ENCODE data around the gene SYT17.

The SYT17 gene

GRCh38 chr16:19265380-19265930 is 97.4 kb downstream of the SYT17 start:
- no peak overlapping the region for H2BK5ac ChIP-seq (ENCODE audit: low read depth, low read length, poor library complexity)
- no peak overlapping the region for H3K14ac ChIP-seq (ENCODE audit: low read length)
- no peaks in the 10 kb centered on the region for H3K4me1 ChIP-seq (ENCODE audit: control insufficient read depth in 1 of 2, insufficient read depth in 2 of 2, low read length in 2 of 2)
- H3K9ac ChIP-seq (ENCODE audit: low read length), result no peak overlapping the region
- no peak overlapping the region for H2BK12ac ChIP-seq (ENCODE audit: low read length)
- H3K27ac ChIP-seq (ENCODE audit: low read depth, low read length), result no peak overlapping the region
- H3K27me3 ChIP-seq (ENCODE audit: insufficient read depth, low read length), result no peaks in the 10 kb centered on the region
- no peak overlapping the region for H2BK120ac ChIP-seq (ENCODE audit: insufficient read depth, low read length, poor library complexity)
- H4K8ac ChIP-seq (ENCODE audit: low read depth, low read length), result no peak overlapping the region
- no peak overlapping the region for H4K12ac ChIP-seq (ENCODE audit: low read depth, low read length)
- H3K4me2 ChIP-seq (ENCODE audit: low read length), result no peak overlapping the region
- no peak overlapping the region for H2AFZ ChIP-seq (ENCODE audit: insufficient read depth, low read length, poor library complexity)
- H3K9me3 ChIP-seq (ENCODE audit: insufficient read depth, low read depth, low read length), result peaks cover 4% of the 10 kb centered on the region
- DNase-seq, result no peak
- no peak overlapping the region for H3K18ac ChIP-seq (ENCODE audit: low read length)
- H3K36me3 ChIP-seq (ENCODE audit: control insufficient read depth in 1 of 2, insufficient read depth in 2 of 2, low read length in 2 of 2), result no peaks in the 10 kb centered on the region
- H3K79me2 ChIP-seq (ENCODE audit: control insufficient read depth, insufficient read depth, low read length, poor library complexity), result no peaks in the 10 kb centered on the region
- no peak overlapping the region for H3K4ac ChIP-seq (ENCODE audit: low read depth, low read length)
- no CpG with 5 or more reads among the region's 9 CpGs for WGBS (ENCODE audit: extremely low coverage, insufficient coverage, insufficient read length)
- no peak overlapping the region for H3K23ac ChIP-seq (ENCODE audit: low read length)
- H4K91ac ChIP-seq (ENCODE audit: low read depth, low read length), result no peak overlapping the region
- H2AK5ac ChIP-seq (ENCODE audit: low read length), result no peak overlapping the region
- H3K4me3 ChIP-seq (ENCODE audit: low read depth, low read length), result no peak overlapping the region
- no peaks in the 10 kb centered on the region for H3K79me1 ChIP-seq (ENCODE audit: low read length)

GRCh38 chr16:19266774-19267173 is 98.7 kb downstream of the SYT17 start:
- Histone ChIP-seq H3K27me3 (ENCODE audit: insufficient read depth, low read length) (no peaks in the 10 kb centered on the region), H2BK12ac (ENCODE audit: low read length) (no peak overlapping the region), H3K36me3 (ENCODE audit: control insufficient read depth in 1 of 2, insufficient read depth in 2 of 2, low read length in 2 of 2) (no peaks in the 10 kb centered on the region), H2BK5ac (ENCODE audit: low read depth, low read length, poor library complexity) (no peak overlapping the region), H3K79me1 (ENCODE audit: low read length) (no peaks in the 10 kb centered on the region), H3K14ac (ENCODE audit: low read length) (no peak overlapping the region), H3K23ac (ENCODE audit: low read length) (no peak overlapping the region), H4K12ac (ENCODE audit: low read depth, low read length) (no peak overlapping the region), H2AFZ (ENCODE audit: insufficient read depth, low read length, poor library complexity) (no peak overlapping the region), H3K4me2 (ENCODE audit: low read length) (no peak overlapping the region), H3K79me2 (ENCODE audit: control insufficient read depth, insufficient read depth, low read length, poor library complexity) (no peaks in the 10 kb centered on the region), H2BK120ac (ENCODE audit: insufficient read depth, low read length, poor library complexity) (no peak overlapping the region), H2AK5ac (ENCODE audit: low read length) (no peak overlapping the region), H3K4me3 (ENCODE audit: low read depth, low read length) (peak overlapping the region; percentile 39), H4K91ac (ENCODE audit: low read depth, low read length) (no peak overlapping the region), H3K9me3 (ENCODE audit: insufficient read depth, low read depth, low read length) (peaks cover 4% of the 10 kb centered on the region), H3K27ac (ENCODE audit: low read depth, low read length) (no peak overlapping the region), H3K4ac (ENCODE audit: low read depth, low read length) (no peak overlapping the region), H3K18ac (ENCODE audit: low read length) (no peak overlapping the region), H4K8ac (ENCODE audit: low read depth, low read length) (no peak overlapping the region), H3K4me1 (ENCODE audit: control insufficient read depth in 1 of 2, insufficient read depth in 2 of 2, low read length in 2 of 2) (no peaks in the 10 kb centered on the region), H3K9ac (ENCODE audit: low read length) (no peak overlapping the region)
- WGBS (ENCODE audit: extremely low coverage, insufficient coverage, insufficient read length), result no CpG with 5 or more reads among the region's 11 CpGs
- DNase-seq, result no peak

GRCh38 chr16:19269098-19269497 is 101.1 kb downstream of the SYT17 start:
- Histone ChIP-seq H3K27ac (ENCODE audit: low read depth, low read length) (no peak overlapping the region), H3K23ac (ENCODE audit: low read length) (no peak overlapping the region), H3K9ac (ENCODE audit: low read length) (no peak overlapping the region), H3K4me2 (ENCODE audit: low read length) (no peak overlapping the region), H3K4me3 (ENCODE audit: low read depth, low read length) (no peak overlapping the region), H3K18ac (ENCODE audit: low read length) (no peak overlapping the region), H3K79me2 (ENCODE audit: control insufficient read depth, insufficient read depth, low read length, poor library complexity) (no peaks in the 10 kb centered on the region), H2BK5ac (ENCODE audit: low read depth, low read length, poor library complexity) (no peak overlapping the region), H2BK12ac (ENCODE audit: low read length) (no peak overlapping the region), H4K12ac (ENCODE audit: low read depth, low read length) (no peak overlapping the region), H3K79me1 (ENCODE audit: low read length) (no peaks in the 10 kb centered on the region), H3K36me3 (ENCODE audit: control insufficient read depth in 1 of 2, insufficient read depth in 2 of 2, low read length in 2 of 2) (no peaks in the 10 kb centered on the region), H3K14ac (ENCODE audit: low read length) (no peak overlapping the region), H2BK120ac (ENCODE audit: insufficient read depth, low read length, poor library complexity) (no peak overlapping the region), H4K91ac (ENCODE audit: low read depth, low read length) (no peak overlapping the region), H4K8ac (ENCODE audit: low read depth, low read length) (no peak overlapping the region), H2AFZ (ENCODE audit: insufficient read depth, low read length, poor library complexity) (no peak overlapping the region), H3K9me3 (ENCODE audit: insufficient read depth, low read depth, low read length) (peaks cover 4% of the 10 kb centered on the region), H3K27me3 (ENCODE audit: insufficient read depth, low read length) (no peaks in the 10 kb centered on the region), H2AK5ac (ENCODE audit: low read length) (no peak overlapping the region), H3K4me1 (ENCODE audit: control insufficient read depth in 1 of 2, insufficient read depth in 2 of 2, low read length in 2 of 2) (no peaks in the 10 kb centered on the region), H3K4ac (ENCODE audit: low read depth, low read length) (no peak overlapping the region)
- DNase-seq, result no peak
- WGBS (ENCODE audit: extremely low coverage, insufficient coverage, insufficient read length), result no CpG with 5 or more reads among the region's 2 CpGs

- Histone ChIP-seq H2BK120ac (ENCODE audit: insufficient read depth, low read length, poor library complexity) (no peak overlapping the region), H3K27ac (ENCODE audit: low read depth, low read length) (no peak overlapping the region), H3K14ac (ENCODE audit: low read length) (no peak overlapping the region), H3K9ac (ENCODE audit: low read length) (no peak overlapping the region), H3K27me3 (ENCODE audit: insufficient read depth, low read length) (no peaks in the 10 kb centered on the region), H3K4me1 (ENCODE audit: control insufficient read depth in 1 of 2, insufficient read depth in 2 of 2, low read length in 2 of 2) (no peaks in the 10 kb centered on the region), H4K8ac (ENCODE audit: low read depth, low read length) (no peak overlapping the region), H2AK5ac (ENCODE audit: low read length) (no peak overlapping the region), H2AFZ (ENCODE audit: insufficient read depth, low read length, poor library complexity) (no peak overlapping the region), H3K23ac (ENCODE audit: low read length) (no peak overlapping the region), H4K12ac (ENCODE audit: low read depth, low read length) (no peak overlapping the region), H3K4ac (ENCODE audit: low read depth, low read length) (no peak overlapping the region), H3K18ac (ENCODE audit: low read length) (no peak overlapping the region), H3K79me2 (ENCODE audit: control insufficient read depth, insufficient read depth, low read length, poor library complexity) (no peaks in the 10 kb centered on the region), H2BK5ac (ENCODE audit: low read depth, low read length, poor library complexity) (no peak overlapping the region), H3K4me3 (ENCODE audit: low read depth, low read length) (no peak overlapping the region), H4K91ac (ENCODE audit: low read depth, low read length) (no peak overlapping the region), H3K36me3 (ENCODE audit: control insufficient read depth in 1 of 2, insufficient read depth in 2 of 2, low read length in 2 of 2) (no peaks in the 10 kb centered on the region), H2BK12ac (ENCODE audit: low read length) (no peak overlapping the region), H3K79me1 (ENCODE audit: low read length) (no peaks in the 10 kb centered on the region), H3K9me3 (ENCODE audit: insufficient read depth, low read depth, low read length) (no peaks in the 10 kb centered on the region), H3K4me2 (ENCODE audit: low read length) (no peak overlapping the region)
- no CpG with 5 or more reads among the region's 1 CpG for WGBS (ENCODE audit: extremely low coverage, insufficient coverage, insufficient read length)
- no peak for DNase-seq
Measured at GRCh38 chr16:19274165-19274797, 106.2 kb downstream of the SYT17 start.

Measured in trophoblast cell (in vitro differentiated cells and primary cell).